ENCODE results near the gene AHDC1. TPM values are rescaled to one million over a fixed set of nuclear protein-coding genes. Genes with fewer than 3 reads are reported as not detected.

Gene AHDC1
- total and polyA plus RNA-seq, 2 donors (not counting 1 experiment from before 2014, with no cell fraction given) = 4.2 to 6.9 TPM

GRCh38 chr1:27556435-27556780 is 47.5 kb downstream of the AHDC1 start:
- Histone ChIP-seq H3K9me3 (ENCODE audit: control insufficient read depth, insufficient read depth, low read depth, low read length) (no peaks in the 10 kb centered on the region), H3K4me3 (replicated peaks in 1 of 4; ENCODE audit: control extremely low read depth in 1 of 4, insufficient read depth in 1 of 4, low read depth in 3 of 4, low read length in 4 of 4) (no peak overlapping the region), H3K4me1 (ENCODE audit: control insufficient read depth, extremely low read depth, insufficient read depth, low read length) (peaks cover 40% of the 10 kb centered on the region), H3K36me3 (ENCODE audit: control insufficient read depth, insufficient read depth, low read length) (peaks cover 8% of the 10 kb centered on the region), H3K79me2 (ENCODE audit: control insufficient read depth, insufficient read depth, low read length) (peaks cover 4% of the 10 kb centered on the region), H3K9ac (ENCODE audit: insufficient read depth, low read length) (no peak overlapping the region), H4K20me1 (ENCODE audit: control insufficient read depth, extremely low read depth, insufficient read depth, low read length) (no peaks in the 10 kb centered on the region), H3K4me2 (ENCODE audit: extremely low read depth, insufficient read depth, low read length) (no peak overlapping the region), H3K27ac (ENCODE audit: insufficient read depth, low read length) (peak overlapping the region; percentile 8), H2AFZ (ENCODE audit: low read length) (no peak overlapping the region), H3K27me3 (ENCODE audit: control insufficient read depth, insufficient read depth, low read length) (no peaks in the 10 kb centered on the region)
- DNase-seq (ENCODE audit: low read depth in 2 of 2) = no peak
- TF ChIP-seq CTCF (conservative IDR thresholded peaks at IDR 0.05 in 1 of 2, IDR thresholded peaks at IDR 0.05 in 1 of 2; ENCODE audit: low read depth in 1 of 2, low read length in 2 of 2) (no peak), EZH2 (IDR thresholded peaks at IDR 0.05; ENCODE audit: low read length, missing control alignments) (no peak)

- Histone ChIP-seq H3K27ac (ENCODE audit: insufficient read depth, low read length) (peak overlapping the region; percentile 8), H3K9me3 (ENCODE audit: control insufficient read depth, insufficient read depth, low read depth, low read length) (no peaks in the 10 kb centered on the region), H3K79me2 (ENCODE audit: control insufficient read depth, insufficient read depth, low read length) (peaks cover 4% of the 10 kb centered on the region), H3K36me3 (ENCODE audit: control insufficient read depth, insufficient read depth, low read length) (peaks cover 13% of the 10 kb centered on the region), H3K4me2 (ENCODE audit: extremely low read depth, insufficient read depth, low read length) (no peak overlapping the region), H2AFZ (ENCODE audit: low read length) (no peak overlapping the region), H3K4me1 (ENCODE audit: control insufficient read depth, extremely low read depth, insufficient read depth, low read length) (peaks cover 35% of the 10 kb centered on the region), H3K27me3 (ENCODE audit: control insufficient read depth, insufficient read depth, low read length) (no peaks in the 10 kb centered on the region), H3K4me3 (replicated peaks in 1 of 4; ENCODE audit: control extremely low read depth in 1 of 4, insufficient read depth in 1 of 4, low read depth in 3 of 4, low read length in 4 of 4) (no peak overlapping the region), H4K20me1 (ENCODE audit: control insufficient read depth, extremely low read depth, insufficient read depth, low read length) (no peaks in the 10 kb centered on the region), H3K9ac (ENCODE audit: insufficient read depth, low read length) (no peak overlapping the region)
- peak in 1 of 2 donors; percentile 64 for DNase-seq (ENCODE audit: low read depth in 2 of 2)
- TF ChIP-seq EZH2 (IDR thresholded peaks at IDR 0.05; ENCODE audit: low read length, missing control alignments) (no peak), CTCF (conservative IDR thresholded peaks at IDR 0.05 in 1 of 2, IDR thresholded peaks at IDR 0.05 in 1 of 2; ENCODE audit: low read depth in 1 of 2, low read length in 2 of 2) (no peak)
Measured at GRCh38 chr1:27555700-27556424, 48.1 kb downstream of the AHDC1 start.

- TF ChIP-seq EZH2 (IDR thresholded peaks at IDR 0.05; ENCODE audit: low read length, missing control alignments) (no peak), CTCF (conservative IDR thresholded peaks at IDR 0.05 in 1 of 2, IDR thresholded peaks at IDR 0.05 in 1 of 2; ENCODE audit: low read depth in 1 of 2, low read length in 2 of 2) (no peak)
- Histone ChIP-seq H4K20me1 (ENCODE audit: control insufficient read depth, extremely low read depth, insufficient read depth, low read length) (no peaks in the 10 kb centered on the region), H3K27me3 (ENCODE audit: control insufficient read depth, insufficient read depth, low read length) (no peaks in the 10 kb centered on the region), H3K4me1 (ENCODE audit: control insufficient read depth, extremely low read depth, insufficient read depth, low read length) (peaks cover 27% of the 10 kb centered on the region), H3K27ac (ENCODE audit: insufficient read depth, low read length) (no peak overlapping the region), H3K9me3 (ENCODE audit: control insufficient read depth, insufficient read depth, low read depth, low read length) (no peaks in the 10 kb centered on the region), H3K79me2 (ENCODE audit: control insufficient read depth, insufficient read depth, low read length) (no peaks in the 10 kb centered on the region), H3K9ac (ENCODE audit: insufficient read depth, low read length) (no peak overlapping the region), H3K4me3 (replicated peaks in 1 of 4; ENCODE audit: control extremely low read depth in 1 of 4, insufficient read depth in 1 of 4, low read depth in 3 of 4, low read length in 4 of 4) (no peak overlapping the region), H3K4me2 (ENCODE audit: extremely low read depth, insufficient read depth, low read length) (no peak overlapping the region), H3K36me3 (ENCODE audit: control insufficient read depth, insufficient read depth, low read length) (peaks cover 19% of the 10 kb centered on the region), H2AFZ (ENCODE audit: low read length) (no peak overlapping the region)
- no peak for DNase-seq (ENCODE audit: low read depth in 2 of 2)
Measured at GRCh38 chr1:27554759-27555699, 48.9 kb downstream of the AHDC1 start.

Data from fibroblast of lung (primary cell).